ENCODE data around the gene GPBAR1.

GPBAR1 gene

GRCh38 chr2:218260742-218261422, at the start of gene GPBAR1:
Gene GPBAR1 (plus strand): TSS chr2:218261015. CDS start chr2:218262725, 1,710 bp downstream.
- DNase-seq: no peak

- DNase-seq: no peak
Measured at GRCh38 chr2:218214116-218214515, 46.7 kb upstream of the GPBAR1 start.

- peak in 1 of 2 experiments; percentile 33 for DNase-seq
Measured at GRCh38 chr2:218216336-218216673, 44.5 kb upstream of the GPBAR1 start.

GRCh38 chr2:218216674-218217359, 44.0 kb upstream of the GPBAR1 start, which contains the start of gene ARPC2:
Gene ARPC2 (plus strand): TSS chr2:218217189. CDS start chr2:218217471, 282 bp downstream.
- DNase-seq: peak; percentile 77 to 93

- DNase-seq: peak in 1 of 2 experiments; percentile 38
Measured at GRCh38 chr2:218217360-218218267, 43.2 kb upstream of the GPBAR1 start.

GRCh38 chr2:218218268-218219185, 42.3 kb upstream of the GPBAR1 start:
- no peak for DNase-seq

- no peak for DNase-seq
Measured at GRCh38 chr2:218219934-218220333, 40.9 kb upstream of the GPBAR1 start.

- DNase-seq: no peak
Measured at GRCh38 chr2:218221000-218221399, 39.8 kb upstream of the GPBAR1 start.

GRCh38 chr2:218223046-218223445, 37.8 kb upstream of the GPBAR1 start:
- DNase-seq: no peak

- no peak for DNase-seq
Measured at GRCh38 chr2:218224186-218224585, 36.6 kb upstream of the GPBAR1 start.

- no peak for DNase-seq
Measured at GRCh38 chr2:218226903-218227302, 33.9 kb upstream of the GPBAR1 start.

- no peak for DNase-seq
Measured at GRCh38 chr2:218228366-218229090, 32.3 kb upstream of the GPBAR1 start.

GRCh38 chr2:218229239-218229638, 31.6 kb upstream of the GPBAR1 start:
- DNase-seq: no peak

GRCh38 chr2:218229851-218230250, 31.0 kb upstream of the GPBAR1 start:
- DNase-seq: no peak

- no peak for DNase-seq
Measured at GRCh38 chr2:218230882-218231281, 29.9 kb upstream of the GPBAR1 start.

GRCh38 chr2:218233543-218233942, 27.3 kb upstream of the GPBAR1 start:
- no peak for DNase-seq

- no peak for DNase-seq
Measured at GRCh38 chr2:218234521-218234920, 26.3 kb upstream of the GPBAR1 start.

GRCh38 chr2:218235017-218235416, 25.8 kb upstream of the GPBAR1 start:
- DNase-seq: no peak

GRCh38 chr2:218236829-218237228, 24.0 kb upstream of the GPBAR1 start:
- DNase-seq: no peak

- peak in 1 of 2 experiments; percentile 30 for DNase-seq
Measured at GRCh38 chr2:218238887-218239286, 21.9 kb upstream of the GPBAR1 start.

GRCh38 chr2:218244204-218244603, 16.6 kb upstream of the GPBAR1 start:
- DNase-seq: no peak

GRCh38 chr2:218244665-218245064, 16.1 kb upstream of the GPBAR1 start:
- no peak for DNase-seq
